NCI-H187 treated with DMSO at 0.1 percent for 48 hours (cell line): ENCODE data around the gene FBLN1.
"Not testable (repeated sequence)": the region's sequence is repeated elsewhere in the genome, so short reads cannot be mapped to it uniquely, and the experiment has no call there.

Experiments
- DNase-seq: peaks from one replicate; lab custom pipeline; 2025; lab: John Stamatoyannopoulos, UW

FBLN1 gene

DNA sequence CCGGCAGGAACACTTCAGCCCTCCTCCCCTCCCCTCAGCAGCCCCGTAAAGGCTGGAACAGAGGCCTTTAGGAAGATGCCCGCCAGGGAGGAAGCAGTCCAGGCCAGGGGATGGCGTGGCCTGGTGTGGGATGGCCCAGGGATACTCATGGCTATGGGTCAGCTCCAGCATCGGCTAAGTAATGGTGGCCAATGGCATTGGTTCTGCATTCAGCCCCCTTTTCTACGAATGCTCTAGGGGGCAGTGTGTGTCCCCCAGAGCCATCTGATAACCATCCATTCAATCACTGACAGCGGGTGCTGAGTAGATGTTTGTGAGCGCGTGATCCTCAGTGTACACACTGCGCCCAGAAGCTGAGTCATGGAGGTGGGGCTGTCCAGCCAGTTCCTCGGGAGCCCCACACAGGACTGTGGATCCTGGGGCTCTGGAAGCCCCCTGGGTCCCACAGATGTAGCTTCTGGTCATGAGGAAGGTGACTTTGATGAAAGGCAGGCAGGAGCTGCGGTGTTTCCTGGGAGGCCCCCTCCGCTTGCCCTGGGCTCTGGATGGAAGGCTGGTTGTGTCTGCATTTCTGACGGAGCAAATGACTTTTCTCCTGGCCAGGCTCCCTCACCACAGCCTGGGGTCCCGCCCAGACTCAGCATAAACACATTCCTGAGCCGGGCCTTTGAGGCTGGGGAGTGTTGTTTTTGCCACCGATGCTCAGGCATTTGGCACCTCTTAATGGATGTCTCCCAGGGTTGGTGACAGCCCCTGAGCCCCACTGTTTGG, 46.5 kb downstream of the FBLN1 start:
- DNase-seq = no peak

DNA sequence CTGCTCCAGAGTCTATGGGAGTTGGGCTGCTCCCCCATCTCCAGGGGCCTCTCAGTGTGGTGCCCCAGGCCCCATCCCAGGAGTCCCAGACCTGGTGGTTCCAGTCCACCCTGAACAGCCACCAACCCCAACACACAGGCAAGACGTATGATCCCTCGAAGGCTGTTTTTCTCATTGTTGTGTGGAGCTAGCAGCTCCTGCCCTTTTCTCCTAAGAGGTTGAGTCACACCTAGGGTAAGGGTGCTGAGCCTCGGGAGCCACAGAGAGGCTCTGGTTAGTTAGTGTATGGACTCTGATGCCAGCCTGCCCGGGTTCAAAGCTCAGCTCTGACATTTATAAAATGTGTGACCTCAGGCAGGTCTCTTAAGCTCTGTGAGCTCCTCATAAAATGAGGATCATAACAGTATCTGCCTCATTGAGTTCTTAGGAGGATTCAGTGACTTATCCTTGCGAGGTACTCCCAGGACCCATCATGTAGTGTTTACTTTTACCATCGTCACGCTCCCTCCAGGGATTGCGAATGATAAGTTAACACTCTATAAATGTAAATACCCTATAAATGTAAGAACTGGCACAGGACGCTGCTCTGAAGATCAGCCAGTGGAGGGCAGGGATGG, 47.2 kb downstream of the FBLN1 start:
- DNase-seq = no peak

DNA sequence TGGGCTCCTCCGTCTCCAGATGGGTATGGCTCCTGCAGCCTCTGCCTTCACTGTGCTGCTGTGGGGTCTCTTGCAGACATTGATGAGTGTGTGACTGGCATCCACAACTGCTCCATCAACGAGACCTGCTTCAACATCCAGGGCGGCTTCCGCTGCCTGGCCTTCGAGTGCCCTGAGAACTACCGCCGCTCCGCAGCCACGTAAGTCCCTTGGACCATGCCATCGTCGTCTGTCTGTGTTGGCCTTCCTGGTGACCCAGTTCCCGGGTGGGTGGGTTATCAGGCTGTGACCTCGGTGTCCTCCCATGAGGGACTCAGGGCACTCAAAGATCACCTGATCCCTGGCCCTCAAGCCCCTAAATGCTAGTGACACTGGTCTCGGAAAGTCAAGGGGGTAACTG, 47.7 kb downstream of the FBLN1 start:
- no peak for DNase-seq

DNA sequence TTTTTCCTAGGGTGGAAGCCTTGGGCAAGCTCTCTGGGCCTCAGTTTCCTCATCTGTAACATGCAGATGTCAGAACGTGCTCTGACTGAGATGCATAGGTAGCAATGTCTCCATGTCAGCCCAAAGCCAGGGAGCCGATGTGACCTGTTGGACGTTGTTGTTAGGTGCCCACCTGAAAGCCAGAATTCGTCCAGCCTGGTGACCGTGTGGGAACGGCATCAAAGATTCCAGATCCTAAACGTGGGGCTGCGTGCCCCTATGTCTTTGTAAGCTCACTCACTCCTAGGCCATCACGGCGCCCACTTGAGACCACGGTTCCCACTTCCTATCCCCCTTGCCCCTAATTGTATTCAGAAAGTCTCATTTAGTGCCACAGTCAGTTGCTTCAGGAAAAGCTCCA, 48.2 kb downstream of the FBLN1 start:
- no peak for DNase-seq

DNA sequence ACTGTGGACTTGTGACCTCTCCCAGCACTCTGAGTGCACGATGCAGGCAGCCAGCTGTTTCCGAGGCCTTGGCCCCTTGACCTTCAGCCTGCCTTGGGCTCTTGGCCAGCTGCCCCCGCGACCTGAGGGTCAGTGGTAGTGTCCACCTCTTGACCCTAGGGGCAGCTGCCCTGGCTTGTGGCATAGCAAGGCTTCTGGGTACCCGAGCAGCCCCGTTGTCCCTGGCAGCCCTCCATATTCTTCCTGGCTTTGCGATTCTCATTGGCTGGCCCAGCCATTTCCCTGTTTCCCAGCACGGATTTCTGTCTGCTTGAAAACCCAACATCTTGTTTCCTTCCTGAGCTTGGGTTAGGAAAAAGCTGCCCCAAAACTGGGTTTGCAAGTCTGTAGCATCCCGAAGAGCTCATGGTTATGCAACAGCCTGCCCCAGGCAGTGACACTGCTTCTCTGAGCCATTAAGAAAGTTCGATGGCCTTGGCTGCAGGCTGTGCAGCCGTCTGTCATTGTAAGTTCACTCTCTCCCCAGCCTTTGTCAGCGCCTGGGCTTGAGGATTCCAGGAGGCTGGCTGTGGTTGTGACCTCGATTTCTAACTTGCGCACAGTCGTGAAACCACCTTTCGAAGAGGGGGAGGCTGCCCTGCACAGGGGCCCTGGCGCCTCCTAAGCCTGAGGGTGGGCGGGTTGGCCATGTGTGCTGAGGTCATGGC, 48.8 kb downstream of the FBLN1 start:
- DNase-seq = no peak

DNA sequence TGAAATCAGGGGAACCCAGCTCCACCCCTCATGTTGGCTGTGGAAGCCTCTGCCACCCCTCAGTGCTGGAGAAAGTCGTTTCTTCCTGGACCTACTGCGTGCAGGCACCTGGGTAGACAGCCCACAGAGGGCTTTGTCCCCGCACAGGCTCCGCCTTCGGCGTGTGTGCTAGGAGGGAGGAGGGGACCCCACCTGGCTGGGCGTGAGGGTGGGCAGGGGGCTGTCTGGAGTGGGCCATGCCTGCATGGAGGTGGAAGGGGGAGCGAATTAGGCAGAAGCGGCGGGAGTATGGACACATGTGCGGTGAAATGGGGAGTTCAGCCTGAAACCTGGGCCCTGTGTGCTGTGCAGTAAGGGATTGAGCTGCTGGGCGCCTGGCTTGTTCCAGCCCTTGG, 49.3 kb downstream of the FBLN1 start:
- DNase-seq = no peak

DNA sequence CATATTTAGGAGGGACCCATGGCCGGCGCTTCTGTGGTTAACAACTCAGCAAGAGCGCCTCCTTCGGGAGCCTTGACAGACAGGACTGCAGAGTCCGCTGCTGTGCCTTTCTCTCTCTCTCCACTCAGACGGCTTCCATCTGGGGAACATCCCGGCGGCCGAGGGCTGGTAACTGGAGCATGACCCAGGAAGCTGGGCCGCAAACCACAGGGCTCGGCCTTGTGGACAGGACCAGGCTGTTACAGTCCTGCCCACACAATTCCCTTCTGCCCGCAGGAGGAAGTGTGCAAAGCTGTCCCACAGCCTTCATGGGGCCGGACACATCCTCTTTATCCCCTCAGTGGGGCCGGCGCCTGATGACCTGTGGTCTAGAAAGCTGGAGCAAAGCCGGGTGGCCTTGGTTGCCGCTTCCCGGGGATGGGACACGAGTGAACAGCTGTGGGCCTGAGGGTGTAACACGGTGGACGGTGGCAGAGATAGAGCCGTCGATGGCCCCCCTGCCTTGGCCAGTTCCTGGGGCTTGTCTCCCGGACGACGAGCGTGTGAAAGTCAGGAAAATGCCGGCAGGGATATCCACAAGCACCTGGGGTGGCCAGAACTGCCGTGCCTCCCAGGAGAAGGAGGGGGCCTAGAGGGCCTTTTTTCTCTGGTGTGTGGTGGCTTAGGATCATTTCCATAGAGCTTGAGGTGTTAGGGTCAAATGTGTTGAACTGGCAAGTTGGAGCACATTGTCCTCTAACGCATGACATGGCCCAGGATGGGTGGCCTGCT, 50.1 kb downstream of the FBLN1 start:
- no peak for DNase-seq

DNA sequence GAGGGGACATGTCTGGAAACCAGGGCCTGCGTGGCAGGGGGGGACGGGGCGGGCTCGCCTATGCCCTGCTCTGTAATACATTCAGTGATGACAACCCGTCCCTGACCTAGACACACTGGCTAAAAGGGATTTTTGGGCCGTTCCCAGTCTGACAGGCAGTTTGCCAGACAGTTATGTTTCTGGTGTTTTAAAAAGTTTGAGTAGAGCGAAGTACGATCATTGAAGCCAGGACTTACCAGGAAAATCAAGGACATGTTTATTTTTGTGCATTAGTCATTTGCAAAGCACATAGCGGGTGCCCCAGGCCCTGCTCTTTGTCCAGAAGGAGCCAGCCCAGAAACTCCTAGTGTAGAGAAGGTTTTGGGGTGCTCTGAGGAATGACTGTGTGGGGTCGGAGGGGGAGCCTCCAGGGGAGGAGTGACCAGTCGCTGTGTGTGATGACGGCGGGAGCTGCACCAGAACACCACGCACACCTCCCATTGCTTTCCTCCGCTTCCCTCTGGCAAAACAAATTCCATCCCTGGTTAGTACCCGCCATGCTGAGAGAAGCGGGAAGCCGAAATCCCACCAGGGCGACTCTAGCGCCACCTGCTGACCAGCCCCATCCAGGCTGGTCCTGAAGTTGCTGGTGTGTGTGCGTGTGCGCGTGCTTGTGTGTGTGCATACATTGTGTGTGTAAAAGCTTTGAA, 50.8 kb downstream of the FBLN1 start:
- DNase-seq = no peak

DNA sequence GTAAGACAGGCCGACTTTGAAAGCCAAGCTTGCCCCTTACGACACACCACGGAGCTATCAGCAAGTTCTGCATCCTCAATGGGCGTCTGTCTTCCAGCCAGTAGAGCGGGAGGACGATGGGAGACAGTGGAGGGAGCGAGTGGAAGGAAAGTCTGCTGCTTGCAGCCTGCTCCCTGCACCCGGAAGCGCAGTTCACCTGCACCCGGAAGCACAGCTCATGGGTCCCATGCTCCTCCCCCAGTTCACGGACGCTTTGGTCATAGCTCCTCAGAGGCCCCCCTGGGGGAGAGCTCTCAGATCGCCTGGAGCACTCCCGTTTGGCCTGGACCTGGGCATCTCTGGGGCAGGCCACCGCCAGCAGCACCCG, 51.3 kb downstream of the FBLN1 start:
- DNase-seq = no peak

DNA sequence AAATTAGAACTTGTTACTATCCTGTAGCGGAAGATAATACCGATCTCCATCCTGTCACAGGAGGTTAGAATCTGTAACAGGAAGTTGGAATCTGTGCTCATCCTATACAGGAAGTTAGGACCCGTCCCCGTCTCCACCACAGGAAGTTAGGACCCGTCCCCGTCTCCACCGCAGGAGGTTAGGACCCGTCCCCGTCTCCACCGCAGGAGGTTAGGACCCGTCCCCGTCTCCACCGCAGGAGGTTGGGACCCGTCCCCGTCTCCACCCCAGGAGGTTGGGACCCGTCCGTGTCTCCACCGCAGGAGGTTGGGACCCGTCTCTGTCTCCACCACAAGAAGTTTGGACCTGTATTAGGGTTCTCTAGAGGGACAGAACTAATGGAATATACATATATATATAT, 52.2 kb downstream of the FBLN1 start:
- no peak for DNase-seq

DNA sequence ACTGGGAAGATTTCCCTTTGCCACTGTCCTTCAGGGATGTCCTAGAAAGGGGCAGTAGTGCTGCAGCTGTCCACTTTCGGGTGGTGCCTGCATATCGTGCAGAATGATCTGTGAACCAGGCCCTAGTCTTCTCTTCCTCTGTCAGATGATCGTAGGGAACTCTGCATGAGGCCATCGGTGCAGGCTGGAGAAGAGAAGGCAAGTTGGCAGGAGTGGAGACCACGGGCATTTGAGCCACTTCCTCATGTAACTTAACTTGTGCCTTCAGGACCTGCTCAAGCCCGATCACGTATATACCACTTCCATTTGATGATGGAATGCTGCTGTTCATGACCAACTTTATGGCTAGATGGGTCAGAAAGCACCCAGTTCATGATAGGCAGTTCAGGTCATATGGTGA, 55.2 kb downstream of the FBLN1 start:
- not testable (repeated sequence) for DNase-seq

DNA sequence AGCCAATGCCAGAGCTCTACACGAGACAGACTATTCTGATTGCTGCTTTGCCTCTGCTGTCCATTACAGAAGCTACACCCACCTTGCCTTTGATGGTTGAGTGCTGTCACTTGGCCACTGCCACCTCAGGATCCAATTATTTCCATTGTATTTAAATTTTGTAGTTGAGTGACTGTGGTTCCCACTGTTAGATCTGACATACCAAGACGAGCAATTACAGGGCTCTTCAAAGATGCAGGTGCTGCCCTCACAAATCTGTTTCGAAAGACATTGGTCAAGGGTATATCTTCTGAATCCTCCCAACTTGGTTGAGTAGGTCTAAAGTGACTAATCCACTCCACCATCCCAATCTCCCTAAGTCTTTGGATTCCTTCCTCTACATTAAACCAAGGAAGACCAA, 57.4 kb downstream of the FBLN1 start:
- DNase-seq = not testable (repeated sequence)

DNA sequence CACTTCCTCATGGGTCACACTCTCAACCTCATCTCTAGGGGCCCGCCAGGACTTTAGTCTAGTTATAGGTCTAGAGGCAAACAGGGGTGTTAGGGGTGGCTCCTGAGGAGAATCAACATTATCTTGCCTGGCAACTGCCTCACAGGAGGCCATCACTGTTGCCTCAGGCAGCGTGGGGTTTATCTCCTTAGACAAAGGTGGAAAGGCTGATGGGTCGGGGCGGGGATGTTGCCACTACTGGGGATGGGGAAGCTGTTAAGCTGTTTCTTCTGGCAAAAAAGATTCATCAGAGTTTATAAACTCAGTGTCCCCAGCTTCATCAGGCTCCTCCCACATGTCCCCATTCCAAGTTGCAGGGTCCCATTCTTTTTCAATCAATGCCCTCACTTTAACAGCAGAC, 58.1 kb downstream of the FBLN1 start:
- DNase-seq = not testable (repeated sequence)

DNA sequence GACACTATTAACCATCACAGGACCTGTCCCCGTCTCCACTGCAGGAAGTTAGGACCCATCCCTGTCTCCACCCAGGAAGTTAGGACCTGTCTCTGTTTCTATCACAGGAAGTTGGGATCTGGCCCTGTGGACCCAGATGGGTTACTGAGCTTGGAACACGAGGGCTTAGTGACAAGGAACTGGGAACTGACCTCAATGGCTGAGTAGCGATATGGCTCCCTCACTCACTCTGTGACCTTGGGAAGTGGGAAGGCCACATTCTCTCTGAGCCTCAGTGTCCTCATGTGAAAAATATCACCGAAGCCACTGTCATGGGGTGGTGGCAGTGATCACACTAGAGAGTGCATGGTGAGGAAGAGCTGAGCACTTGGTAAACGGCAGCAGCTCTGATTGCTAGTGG, 59.4 kb downstream of the FBLN1 start:
- DNase-seq = no peak

DNA sequence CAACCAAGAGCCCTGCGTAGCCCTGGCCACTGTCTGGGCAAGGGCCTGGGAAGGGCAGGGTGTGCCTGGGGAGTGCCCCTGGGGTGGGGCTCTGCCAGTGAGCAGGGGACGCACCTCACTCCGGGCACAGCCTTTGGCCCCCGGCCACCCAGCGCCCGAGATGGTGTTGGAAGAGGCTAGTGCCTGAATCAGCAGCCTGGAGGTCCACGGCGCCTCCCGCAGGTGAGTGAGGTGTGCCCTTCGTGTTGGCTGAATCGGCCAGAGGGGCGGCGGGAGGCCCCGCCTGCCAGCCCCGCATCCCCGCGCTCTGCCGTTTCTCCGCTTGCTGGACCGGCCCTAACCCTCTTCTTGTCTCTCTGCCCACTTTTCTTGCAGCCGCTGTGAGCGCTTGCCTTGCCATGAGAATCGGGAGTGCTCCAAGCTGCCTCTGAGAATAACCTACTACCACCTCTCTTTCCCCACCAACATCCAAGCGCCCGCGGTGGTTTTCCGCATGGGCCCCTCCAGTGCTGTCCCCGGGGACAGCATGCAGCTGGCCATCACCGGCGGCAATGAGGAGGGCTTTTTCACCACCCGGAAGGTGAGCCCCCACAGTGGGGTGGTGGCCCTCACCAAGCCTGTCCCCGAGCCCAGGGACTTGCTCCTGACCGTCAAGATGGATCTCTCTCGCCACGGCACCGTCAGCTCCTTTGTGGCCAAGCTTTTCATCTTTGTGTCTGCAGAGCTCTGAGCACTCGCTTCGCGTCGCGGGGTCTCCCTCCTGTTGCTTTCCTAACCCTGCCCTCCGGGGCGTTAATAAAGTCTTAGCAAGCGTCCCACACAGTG, 60.1 kb downstream of the FBLN1 start:
- DNase-seq = no peak

DNA sequence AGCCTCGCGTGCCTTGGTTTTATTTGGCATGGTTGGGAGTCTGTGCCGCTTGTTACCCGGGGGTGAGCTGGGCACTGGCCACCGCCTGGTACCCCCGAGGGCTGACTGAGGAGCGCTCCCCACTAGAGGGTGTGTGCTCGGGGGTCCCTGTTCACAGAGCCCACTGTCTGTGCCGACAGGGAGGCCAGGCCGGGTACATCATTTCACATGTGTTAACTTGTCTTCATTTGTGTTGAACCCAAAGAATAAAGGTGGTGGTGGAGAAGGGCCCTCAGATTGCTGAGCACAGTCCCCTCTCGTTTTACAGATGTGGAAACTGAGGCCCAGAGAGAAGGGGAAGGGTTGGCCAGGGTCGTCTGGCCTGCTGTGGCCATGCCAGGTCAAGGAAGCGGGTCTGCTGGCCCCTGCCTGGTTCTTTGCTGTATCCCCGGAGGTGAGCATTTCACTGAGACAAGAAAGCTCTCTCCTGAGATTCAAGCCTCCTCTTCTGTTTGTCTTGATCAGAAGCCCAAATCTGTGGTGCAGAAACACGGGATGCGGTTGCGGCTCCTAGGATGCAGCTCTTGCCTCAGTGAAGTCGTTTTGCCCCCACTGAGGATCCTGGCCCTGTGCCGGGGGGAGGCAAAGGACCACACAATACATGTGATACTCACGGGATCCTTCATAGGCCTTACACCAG, 60.8 kb downstream of the FBLN1 start:
- no peak for DNase-seq

DNA sequence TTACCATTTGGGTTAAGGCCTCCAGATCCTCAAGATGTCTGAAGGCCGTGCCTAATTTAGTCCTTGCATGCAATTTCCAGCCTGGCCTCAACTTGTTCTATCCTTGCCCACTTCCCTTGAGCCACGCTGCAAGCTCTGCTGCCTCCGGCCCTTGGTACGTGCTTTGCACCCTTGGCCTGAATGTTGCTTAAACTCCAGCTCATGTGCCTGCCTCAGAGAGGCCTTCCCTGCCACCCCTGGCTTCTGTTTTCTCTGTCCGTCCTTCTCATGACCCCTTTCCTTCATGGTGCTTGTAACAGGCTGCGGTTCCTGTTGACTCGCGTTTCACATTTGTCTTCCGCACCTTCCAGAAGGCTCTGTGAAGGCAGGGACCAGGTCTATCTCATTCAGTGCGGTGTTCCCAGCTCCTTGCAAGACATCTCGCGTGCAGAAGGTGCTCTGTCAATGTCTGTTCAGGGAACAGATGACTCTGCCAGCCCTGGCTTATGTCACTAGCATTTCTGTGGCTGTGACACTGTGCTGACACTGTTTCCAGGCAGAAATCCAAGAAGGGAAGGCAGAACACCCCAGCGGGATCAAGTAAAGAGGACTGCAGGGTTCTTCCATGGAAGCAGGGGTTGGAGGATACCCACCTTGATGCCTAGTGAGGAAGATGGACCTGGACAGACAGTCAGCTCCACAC, 61.8 kb downstream of the FBLN1 start:
- no peak for DNase-seq

DNA sequence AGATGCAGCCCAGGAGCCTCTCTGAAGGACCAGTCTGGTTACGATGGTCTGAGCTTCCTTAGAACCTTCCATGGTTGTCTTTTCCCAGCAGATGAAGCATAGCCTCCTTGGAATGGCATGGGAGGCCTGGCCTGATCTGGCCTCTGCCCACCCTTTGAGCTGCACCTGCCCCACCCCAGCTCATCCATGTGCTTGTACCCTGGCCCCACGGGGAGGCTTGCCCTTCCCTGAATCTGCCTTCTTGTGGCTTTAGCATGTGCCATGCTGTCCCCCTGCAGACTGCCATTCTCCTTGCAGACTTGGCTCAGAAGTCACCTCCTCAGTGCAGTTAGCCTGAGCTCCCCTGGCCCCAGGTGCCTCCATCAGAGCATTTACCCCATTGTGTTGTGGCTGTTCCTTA, 62.5 kb downstream of the FBLN1 start:
- no peak for DNase-seq

DNA sequence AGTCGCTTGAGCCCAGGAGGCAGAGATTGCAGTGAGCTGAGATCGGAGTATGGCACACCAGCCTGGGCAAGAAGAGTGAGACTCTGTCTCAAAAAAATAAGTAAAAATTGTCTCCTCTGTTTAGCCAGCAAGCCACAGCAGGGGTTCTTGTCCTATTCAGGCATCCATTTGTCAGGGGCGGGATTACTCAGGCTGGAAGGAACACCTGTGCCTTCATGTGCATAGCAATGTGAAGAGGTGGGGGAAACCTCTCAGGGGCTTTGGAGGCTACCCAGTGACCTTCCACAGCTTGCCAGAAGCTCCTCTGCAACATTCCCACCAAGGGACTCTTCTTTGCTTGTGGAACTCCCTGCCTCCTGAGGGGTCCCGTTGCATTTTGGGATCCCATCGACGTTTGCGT, 63.3 kb downstream of the FBLN1 start:
- no peak for DNase-seq

DNA sequence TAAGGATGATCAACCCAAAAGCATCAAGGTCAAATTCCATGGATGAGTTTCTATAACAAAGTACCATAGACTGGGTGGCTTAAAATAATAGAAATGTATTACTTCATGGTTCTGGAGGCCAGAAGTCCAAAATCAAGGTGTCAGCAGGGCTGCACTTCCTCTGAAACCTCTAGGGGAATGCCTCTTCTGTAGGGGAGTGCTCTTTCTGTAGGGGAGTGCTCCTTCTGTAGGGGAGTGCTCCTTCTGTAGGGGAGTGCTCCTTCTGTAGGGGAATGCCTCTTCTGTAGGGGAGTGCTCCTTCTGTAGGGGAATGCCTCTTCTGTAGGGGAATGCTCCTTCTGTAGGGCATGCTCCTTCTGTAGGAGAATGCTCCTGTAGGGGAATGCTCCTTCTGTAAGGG, 65.5 kb downstream of the FBLN1 start:
- no peak for DNase-seq
